HTR-8/SVneo (cell line): ENCODE results near the gene TRPM3.

Experiments used
- DNase-seq: peaks from one replicate; pipeline ENCODE4 v3.0.0; 2011; ENCODE audit warnings: low spot score, mixed read lengths; ENCODE audit not compliant: insufficient read length
- FAIRE-seq: peaks from 2 replicates; lab custom pipeline; 2011; peaks lifted over from hg19 to GRCh38; lab: Jason Lieb, UNC

The TRPM3 gene

GRCh38 chr9:70552561-70552960, 568.9 kb downstream of the TRPM3 start:
- no peak for DNase-seq
- no peak for FAIRE-seq

DNA sequence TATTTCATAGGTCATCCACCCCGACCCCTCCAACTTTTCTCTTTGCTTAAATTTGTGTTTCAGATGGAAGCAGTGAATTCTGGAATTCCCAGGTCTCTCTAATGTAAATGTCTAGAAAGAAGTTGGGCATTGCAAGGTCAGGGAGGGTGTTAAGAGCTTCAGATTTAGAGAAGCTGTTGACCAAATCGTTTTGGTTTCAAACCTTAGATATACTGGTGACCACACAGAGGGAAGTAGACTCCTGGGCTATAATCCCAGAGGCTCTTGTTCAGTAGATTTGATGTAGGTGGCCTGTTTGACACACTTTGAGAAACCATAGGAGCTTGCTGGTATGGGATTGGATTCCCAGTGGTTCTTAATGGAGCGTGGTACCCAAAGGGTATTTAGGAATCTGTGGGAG, 569.6 kb downstream of the TRPM3 start:
- no peak for DNase-seq
- no peak for FAIRE-seq

- no peak for FAIRE-seq
- no peak for DNase-seq
Measured at GRCh38 chr9:70551396-70551795, 570.0 kb downstream of the TRPM3 start.

- FAIRE-seq = no peak
- no peak for DNase-seq
Measured at GRCh38 chr9:70549926-70550325, 571.5 kb downstream of the TRPM3 start.

DNA sequence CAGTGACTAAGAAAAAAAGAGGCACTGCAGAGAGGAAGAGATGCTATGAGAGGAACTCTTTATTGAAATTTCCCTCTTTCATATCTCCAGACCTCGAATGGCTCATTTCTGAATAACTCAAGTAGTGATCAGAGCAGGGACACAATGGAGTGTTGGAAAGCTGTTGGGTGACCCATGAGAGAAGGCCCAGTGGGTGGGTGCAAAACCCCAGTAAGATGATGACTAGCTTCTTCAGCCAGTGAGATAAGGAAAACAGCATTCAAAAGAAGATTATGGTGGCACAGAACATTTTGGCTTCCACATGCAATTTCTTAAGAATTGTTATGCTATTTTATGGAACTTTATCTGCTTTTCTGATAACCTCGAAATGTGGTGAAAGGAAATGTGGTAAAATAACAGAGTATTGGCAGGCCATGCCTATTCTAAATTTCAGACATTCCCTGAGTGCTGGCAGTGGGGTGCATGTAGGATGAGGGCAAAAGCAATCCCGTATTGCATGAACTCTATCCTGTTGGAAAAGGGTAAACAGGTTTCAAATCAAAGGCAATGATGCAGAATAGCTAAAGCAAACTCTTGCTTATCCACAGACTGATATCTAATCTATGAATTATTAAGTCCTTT, 579.0 kb downstream of the TRPM3 start:
- DNase-seq (no peak), FAIRE-seq (no peak)

DNA sequence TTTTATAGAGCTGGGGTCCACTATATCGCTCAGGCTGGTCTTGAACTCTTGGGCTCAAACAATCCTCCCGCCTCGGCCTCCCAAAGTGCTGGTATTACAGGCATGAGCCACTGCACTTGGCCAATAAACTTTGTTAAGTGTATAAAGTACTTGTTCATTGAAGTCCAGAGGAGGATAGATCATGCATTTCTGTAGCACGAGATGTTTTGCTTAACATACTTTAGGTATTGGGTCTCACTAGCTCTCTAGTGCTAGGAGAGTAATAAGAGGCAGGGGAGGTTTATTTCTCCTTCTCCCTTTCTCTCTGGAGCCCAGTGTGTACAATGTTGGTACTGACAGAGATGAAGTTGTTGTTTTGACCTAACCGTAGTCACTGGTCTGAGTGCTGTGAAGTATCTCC, 581.4 kb downstream of the TRPM3 start:
- no peak for DNase-seq
- no peak for FAIRE-seq

GRCh38 chr9:70539526-70539925, 581.9 kb downstream of the TRPM3 start:
- FAIRE-seq (no peak), DNase-seq (no peak)

DNA sequence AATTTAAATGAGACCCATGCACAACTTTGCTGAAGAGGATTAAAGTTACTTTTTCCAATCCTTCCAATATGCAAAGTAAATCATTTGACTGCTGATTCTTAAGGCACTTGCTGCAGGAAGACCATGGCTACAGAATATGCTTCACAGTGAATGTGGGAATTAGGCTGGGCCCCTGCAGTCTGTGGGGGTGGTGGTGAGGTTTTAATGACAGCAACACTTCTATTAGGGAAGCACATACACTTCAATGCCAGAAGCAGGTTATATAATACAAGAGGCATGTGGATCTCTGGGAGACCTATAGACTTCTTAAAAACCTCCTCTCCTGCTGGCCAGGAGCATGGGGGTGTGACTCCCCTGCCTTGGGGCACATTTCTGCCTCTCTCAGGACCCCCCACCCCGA, 582.4 kb downstream of the TRPM3 start:
- FAIRE-seq = no peak
- no peak for DNase-seq

- no peak for FAIRE-seq
- DNase-seq = no peak
Measured at GRCh38 chr9:70537084-70537483, 584.3 kb downstream of the TRPM3 start.

- DNase-seq (no peak), FAIRE-seq (no peak)
Measured at GRCh38 chr9:70535546-70536323, 585.7 kb downstream of the TRPM3 start.

GRCh38 chr9:70534471-70534870, 587.0 kb downstream of the TRPM3 start:
- FAIRE-seq (no peak), DNase-seq (no peak)

DNA sequence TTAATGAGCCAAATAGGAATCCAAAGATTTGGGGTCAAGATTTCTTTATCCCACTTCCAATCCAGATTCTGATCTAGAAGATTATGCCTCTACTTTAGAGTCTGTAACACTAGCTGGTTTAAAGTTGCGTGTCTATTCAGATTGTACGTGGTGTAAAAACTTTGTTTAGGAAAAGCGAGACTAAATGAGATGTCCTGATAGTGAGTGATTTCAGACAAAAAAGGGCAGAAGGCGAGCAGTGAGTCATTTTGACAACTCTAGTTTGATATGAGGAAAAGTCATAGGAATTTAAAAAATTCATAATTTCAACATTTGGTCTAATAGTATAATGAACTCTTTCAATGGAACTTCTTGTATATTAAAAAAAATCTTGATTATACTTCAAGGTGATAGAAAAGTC, 587.4 kb downstream of the TRPM3 start:
- no peak for DNase-seq
- no peak for FAIRE-seq

DNA sequence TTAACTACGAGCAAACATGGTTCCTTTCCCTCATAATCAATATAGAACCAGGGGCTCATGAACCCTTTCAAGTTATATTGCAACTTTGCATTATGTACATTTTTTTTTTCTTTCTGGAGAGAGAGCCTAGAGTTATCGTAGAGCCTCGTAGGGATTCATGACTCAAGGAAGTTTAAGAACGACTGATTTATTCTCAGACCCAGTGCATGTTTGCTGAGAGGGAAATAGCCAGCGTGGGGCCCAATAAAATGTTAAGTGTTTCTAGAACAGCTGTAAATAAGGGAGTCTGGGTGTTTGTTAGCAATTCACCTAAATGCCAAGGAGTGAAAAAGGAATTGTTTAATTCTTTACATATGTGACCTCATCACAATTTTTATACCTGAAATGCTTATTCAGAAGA, 587.9 kb downstream of the TRPM3 start:
- DNase-seq = no peak
- no peak for FAIRE-seq

DNA sequence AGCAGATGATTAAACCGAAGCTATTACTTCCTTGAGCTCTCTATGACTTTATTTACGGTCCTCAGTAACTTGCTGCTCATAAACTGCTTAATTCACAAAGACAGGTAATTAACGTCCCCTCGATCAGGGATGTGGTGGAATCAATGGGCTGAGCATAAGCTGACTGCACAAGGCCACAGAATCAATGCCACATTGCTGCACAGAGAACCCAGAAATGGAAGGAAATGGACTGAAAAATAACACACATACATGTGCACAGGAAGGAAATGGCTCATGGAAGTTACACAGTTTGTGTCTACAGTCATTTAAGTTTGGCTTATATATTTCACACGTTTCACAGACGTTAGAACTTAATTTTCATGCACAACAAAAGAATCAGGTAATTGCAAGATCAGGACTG, 588.7 kb downstream of the TRPM3 start:
- FAIRE-seq (no peak), DNase-seq (no peak)

GRCh38 chr9:70531311-70531710, 590.1 kb downstream of the TRPM3 start:
- DNase-seq = no peak
- no peak for FAIRE-seq

DNA sequence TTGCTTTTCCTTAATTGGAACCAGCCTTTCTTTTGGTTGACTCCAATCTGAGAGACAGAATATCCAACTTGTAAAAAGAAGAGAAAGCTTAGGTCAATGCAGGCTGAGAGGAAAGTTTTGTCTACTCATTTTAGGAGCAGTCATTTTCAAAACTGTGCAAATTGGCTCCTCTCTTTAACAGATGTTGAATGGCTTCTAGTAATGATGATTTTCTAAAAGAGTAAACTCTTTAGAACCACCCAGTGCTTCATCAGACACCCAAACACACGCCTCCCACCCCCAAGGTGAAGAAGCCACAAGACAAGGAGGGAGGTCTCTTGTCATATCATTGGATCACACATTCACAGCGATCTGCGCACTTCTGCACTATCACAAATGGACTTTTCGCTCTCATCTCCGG, 590.7 kb downstream of the TRPM3 start:
- no peak for DNase-seq
- FAIRE-seq = no peak

DNA sequence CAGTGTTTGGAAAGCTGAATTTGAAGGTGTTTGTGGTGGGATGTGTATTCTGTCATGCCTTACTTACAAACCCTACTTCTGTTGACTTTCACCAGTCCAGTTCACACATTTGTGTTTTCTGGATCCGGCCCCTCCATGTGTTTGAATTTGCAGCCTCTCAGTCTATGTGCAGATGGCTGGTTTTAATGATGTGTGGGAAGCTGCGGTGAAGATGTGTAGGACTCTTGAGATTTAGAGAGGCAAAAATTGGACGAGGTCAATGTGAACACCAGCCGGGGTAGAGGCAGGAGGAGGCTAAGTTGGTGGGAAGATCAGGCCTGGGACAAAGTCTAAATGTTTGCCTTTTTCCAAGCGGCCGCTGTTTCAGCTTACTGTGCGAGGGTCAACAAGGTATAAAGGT, 591.6 kb downstream of the TRPM3 start:
- DNase-seq (no peak), FAIRE-seq (no peak)

DNA sequence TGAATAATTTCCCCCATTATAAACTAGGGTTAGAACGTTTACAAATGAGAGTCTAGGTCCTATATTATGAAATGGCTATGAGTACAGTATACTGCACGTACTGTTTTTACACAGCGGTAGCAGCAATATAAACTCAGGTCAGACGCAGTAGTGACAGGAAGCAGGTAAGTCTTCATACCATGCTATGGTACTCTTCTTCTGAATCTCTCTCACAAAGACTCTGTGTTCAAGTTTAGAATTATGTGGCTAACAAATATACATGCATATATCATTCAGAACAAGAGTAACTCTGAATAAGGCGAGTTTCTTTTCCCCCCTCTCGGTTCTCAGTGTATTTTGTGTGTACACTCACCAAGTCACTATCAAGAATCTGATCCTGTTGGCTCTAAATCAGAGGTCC, 592.0 kb downstream of the TRPM3 start:
- FAIRE-seq = no peak

DNA sequence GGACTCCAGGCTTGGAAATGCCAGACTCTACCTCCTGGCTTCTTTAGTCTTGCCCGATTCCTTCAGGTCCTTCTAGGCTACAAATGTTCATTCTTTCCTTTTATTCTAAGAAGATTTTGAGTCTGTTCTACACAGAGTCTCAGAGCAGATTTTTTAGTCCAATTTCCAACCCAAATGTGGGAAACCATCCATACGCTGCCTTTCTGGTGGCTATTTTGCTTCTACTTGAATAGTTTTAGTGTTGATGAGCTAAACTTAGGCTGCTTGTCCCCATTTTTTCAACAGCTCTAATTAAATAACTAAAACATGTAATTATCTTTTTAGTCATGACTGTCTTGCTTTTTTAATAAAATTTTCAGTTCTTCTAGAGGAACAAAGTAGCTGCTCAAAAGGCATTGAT, 594.5 kb downstream of the TRPM3 start:
- DNase-seq (no peak), FAIRE-seq (no peak)

More for the DNA sequence above, 592.0 kb downstream of the TRPM3 start:
- no peak for DNase-seq

DNA sequence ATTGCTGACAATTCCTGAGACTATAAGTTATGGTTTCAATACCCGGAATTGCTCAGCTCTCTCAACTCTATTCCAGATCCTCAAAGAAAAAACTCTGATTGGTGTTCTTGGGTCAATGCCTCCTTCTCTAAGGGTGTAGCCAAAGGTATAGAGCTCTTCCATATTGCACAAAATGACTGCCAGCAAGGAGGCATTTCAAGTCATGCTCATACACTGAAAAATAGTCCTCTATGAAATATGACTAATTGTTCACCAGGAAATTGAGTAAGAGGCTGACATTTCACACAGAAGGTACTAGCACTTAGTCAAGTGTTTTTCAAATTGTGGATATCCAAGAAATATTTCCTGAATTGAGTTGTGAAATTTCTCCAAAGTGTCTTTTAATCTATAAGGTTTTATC, 595.9 kb downstream of the TRPM3 start:
- DNase-seq = no peak
- FAIRE-seq = no peak

- no peak for FAIRE-seq
- DNase-seq = no peak
Measured at GRCh38 chr9:70519912-70520724, 601.3 kb downstream of the TRPM3 start.
